Measurements from ENCODE around the gene FIBCD1. TPM values are rescaled to one million over a fixed set of nuclear protein-coding genes. Genes with fewer than 3 reads are reported as not detected.
A peak's percentile ranks its signal among the peaks of the same experiment; 100 is the strongest.

Gene FIBCD1
- total and polyA plus RNA-seq, 2 experiments from 2014 or later = 4.4 to 5.6 TPM

DNA sequence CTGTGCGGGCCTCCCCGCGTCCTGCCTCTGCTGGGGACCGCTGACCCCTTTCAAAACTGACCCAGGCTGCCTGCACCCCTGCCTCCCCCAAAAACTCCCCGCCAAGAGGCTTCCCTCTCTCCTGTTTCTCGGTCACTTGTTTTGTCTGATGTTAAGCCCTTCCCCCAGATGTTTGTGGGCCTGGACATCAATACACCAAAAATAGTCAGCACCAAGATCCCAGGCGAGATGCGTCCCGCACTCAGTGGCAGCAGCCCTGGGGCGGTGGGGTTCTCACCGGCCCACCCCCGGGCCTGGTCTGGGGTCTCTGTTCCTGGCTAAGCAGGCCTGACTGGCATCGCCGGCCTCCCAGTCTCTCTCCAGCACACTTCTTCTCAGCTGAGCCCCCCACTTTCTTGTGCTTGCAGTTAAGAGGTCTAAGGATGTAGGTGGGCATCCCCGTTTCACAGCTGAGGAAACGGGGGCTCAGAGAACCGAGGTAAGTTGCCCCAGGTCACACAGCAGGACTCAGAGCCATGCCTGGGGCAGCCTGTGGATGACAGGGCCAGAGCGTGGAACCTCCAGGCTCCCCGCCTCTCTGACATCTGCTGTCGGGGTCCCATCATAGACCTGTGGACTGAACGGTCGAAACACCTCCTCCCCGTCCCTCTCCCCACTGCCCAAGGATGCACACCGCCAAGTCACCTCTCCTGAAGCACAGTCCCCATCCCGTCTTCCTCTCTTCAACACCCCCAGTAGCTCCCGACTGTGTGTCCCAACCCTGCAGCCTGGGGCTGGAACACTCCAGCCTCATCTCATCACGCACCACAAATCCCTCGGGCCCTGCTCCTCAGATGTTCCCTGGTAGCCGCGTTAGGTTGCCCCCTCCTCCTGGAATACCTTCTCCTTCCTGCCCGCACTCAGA, 16.8 kb downstream of the FIBCD1 start:
- Histone ChIP-seq H4K20me1 (replicated peaks; ENCODE audit: insufficient read depth) (no peaks in the 10 kb centered on the region), H3K36me3 (ENCODE audit: insufficient read depth) (no peaks in the 10 kb centered on the region), H3K4me1 (ENCODE audit: insufficient read depth) (no peaks in the 10 kb centered on the region), H3K4me2 (no peak overlapping the region), H3K4me3 (no peak overlapping the region), H2AFZ (peak overlapping the region; percentile 80; the same call in 1 of the 2 replicates), H3K27ac (ENCODE audit: low read depth) (no peak overlapping the region), H3K79me2 (replicated peaks; ENCODE audit: insufficient read depth) (no peaks in the 10 kb centered on the region), H3K9me2 (ENCODE audit: insufficient read depth) (no peaks in the 10 kb centered on the region), H3F3A (replicated peaks; ENCODE audit: low read depth) (no peaks in the 10 kb centered on the region), H3K27me3 (ENCODE audit: insufficient read depth) (no peaks in the 10 kb centered on the region)
- no peaks in the 10 kb centered on the region for H3K36me3 Mint-ChIP-seq (ENCODE audit: low read depth)
- no peak overlapping the region; the same call in 2 of the 3 replicates for H3K4me3 Mint-ChIP-seq
- H3K27me3 Mint-ChIP-seq (ENCODE audit: insufficient read depth, low read depth, poor library complexity) = peaks cover 9% of the 10 kb centered on the region
- H3K27ac Mint-ChIP-seq = no peak overlapping the region
- DNase-seq (ENCODE audit: low spot score) = no peak
- TF ChIP-seq POLR2AphosphoS5 (IDR thresholded peaks at IDR 0.05; ENCODE audit: low read depth) (no peak), ZNF331 (CRISPR knock-in tag; IDR thresholded peaks at IDR 0.05; ENCODE audit: low read depth) (no peak), EZH2 (IDR thresholded peaks at IDR 0.05; ENCODE audit: low read depth, unreplicated experiment) (no peak), STAT1 (IDR thresholded peaks at IDR 0.05; ENCODE audit: unreplicated experiment) (no peak), ZNF114 (CRISPR knock-in tag; IDR thresholded peaks at IDR 0.05) (no peak)
- TF ChIP-seq, protein P1, sequence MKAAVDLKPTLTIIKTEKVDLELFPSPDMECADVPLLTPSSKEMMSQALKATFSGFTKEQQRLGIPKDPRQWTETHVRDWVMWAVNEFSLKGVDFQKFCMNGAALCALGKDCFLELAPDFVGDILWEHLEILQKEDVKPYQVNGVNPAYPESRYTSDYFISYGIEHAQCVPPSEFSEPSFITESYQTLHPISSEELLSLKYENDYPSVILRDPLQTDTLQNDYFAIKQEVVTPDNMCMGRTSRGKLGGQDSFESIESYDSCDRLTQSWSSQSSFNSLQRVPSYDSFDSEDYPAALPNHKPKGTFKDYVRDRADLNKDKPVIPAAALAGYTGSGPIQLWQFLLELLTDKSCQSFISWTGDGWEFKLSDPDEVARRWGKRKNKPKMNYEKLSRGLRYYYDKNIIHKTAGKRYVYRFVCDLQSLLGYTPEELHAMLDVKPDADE (IDR thresholded peaks at IDR 0.05) = no peak
- no peaks in the 10 kb centered on the region for H3K9me3 Mint-ChIP-seq
- H3K4me1 Mint-ChIP-seq = peaks cover 11% of the 10 kb centered on the region
- no peak for ATAC-seq

DNA sequence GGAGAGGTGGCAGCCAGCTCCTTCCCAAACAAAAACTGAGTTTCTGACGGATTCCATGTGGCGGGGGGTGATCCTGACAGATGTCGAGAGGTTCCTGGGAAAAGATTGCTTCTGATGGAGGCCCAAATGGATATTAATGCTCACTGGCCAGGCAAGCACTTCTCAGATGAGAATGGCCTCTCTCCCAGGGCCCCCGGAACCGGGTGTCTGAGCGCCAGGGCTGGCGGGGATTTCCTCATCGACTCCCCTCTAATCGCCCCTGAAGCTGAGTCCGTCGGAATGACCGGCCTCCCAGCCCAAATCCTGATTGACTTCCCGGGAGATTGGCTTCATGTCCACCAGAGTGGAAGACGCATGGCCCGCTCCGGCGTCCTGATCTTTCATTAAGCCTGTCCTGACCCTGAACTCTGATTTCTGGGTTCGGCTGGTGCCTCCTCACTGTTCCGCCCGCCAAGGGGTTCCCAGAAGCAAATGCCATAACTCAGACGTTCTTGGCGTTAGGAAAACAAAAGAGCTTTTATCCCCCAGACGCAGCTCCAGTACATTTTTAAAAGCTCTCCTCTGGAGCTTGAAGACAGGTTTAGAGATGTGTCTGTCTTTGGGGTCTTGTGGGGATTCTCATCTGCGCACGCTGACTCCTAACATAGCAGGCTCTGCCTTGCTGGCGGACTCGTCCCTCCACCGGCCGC, 17.6 kb downstream of the FIBCD1 start:
- no peak for DNase-seq (ENCODE audit: low spot score)
- no peaks in the 10 kb centered on the region for H3F3A ChIP-seq (replicated peaks; ENCODE audit: low read depth)
- H3K4me1 Mint-ChIP-seq = peaks cover 11% of the 10 kb centered on the region
- TF ChIP-seq NANOG (IDR thresholded peaks at IDR 0.05; ENCODE audit: borderline replicate concordance) (no peak), CREB1 (CRISPR knock-in tag; IDR thresholded peaks at IDR 0.05; ENCODE audit: low read depth) (no peak), EZH2 (IDR thresholded peaks at IDR 0.05; ENCODE audit: low read depth, unreplicated experiment) (no peak), EZH2phosphoT487 (IDR thresholded peaks at IDR 0.05; ENCODE audit: unreplicated experiment) (no peak), ZNF114 (CRISPR knock-in tag; IDR thresholded peaks at IDR 0.05) (no peak)
- TF ChIP-seq, protein P1 (IDR thresholded peaks at IDR 0.05) = no peak
- TF ChIP-seq, protein P2, sequence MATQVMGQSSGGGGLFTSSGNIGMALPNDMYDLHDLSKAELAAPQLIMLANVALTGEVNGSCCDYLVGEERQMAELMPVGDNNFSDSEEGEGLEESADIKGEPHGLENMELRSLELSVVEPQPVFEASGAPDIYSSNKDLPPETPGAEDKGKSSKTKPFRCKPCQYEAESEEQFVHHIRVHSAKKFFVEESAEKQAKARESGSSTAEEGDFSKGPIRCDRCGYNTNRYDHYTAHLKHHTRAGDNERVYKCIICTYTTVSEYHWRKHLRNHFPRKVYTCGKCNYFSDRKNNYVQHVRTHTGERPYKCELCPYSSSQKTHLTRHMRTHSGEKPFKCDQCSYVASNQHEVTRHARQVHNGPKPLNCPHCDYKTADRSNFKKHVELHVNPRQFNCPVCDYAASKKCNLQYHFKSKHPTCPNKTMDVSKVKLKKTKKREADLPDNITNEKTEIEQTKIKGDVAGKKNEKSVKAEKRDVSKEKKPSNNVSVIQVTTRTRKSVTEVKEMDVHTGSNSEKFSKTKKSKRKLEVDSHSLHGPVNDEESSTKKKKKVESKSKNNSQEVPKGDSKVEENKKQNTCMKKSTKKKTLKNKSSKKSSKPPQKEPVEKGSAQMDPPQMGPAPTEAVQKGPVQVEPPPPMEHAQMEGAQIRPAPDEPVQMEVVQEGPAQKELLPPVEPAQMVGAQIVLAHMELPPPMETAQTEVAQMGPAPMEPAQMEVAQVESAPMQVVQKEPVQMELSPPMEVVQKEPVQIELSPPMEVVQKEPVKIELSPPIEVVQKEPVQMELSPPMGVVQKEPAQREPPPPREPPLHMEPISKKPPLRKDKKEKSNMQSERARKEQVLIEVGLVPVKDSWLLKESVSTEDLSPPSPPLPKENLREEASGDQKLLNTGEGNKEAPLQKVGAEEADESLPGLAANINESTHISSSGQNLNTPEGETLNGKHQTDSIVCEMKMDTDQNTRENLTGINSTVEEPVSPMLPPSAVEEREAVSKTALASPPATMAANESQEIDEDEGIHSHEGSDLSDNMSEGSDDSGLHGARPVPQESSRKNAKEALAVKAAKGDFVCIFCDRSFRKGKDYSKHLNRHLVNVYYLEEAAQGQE (IDR thresholded peaks at IDR 0.05; ENCODE audit: unreplicated experiment) = no peak

More for the DNA sequence above, 17.6 kb downstream of the FIBCD1 start:
- no peaks in the 10 kb centered on the region for H3K79me2 ChIP-seq (replicated peaks; ENCODE audit: insufficient read depth)
- H3K27me3 ChIP-seq (ENCODE audit: insufficient read depth) = no peaks in the 10 kb centered on the region
- no peaks in the 10 kb centered on the region for H4K20me1 ChIP-seq (replicated peaks; ENCODE audit: insufficient read depth)
- Mint-ChIP-seq H3K27ac (no peak overlapping the region), H3K36me3 (ENCODE audit: low read depth) (no peaks in the 10 kb centered on the region), H3K9me3 (no peaks in the 10 kb centered on the region), H3K4me3 (no peak overlapping the region), H3K27me3 (ENCODE audit: insufficient read depth, low read depth, poor library complexity) (peaks cover 9% of the 10 kb centered on the region)
- H3K27ac ChIP-seq (ENCODE audit: low read depth) = no peak overlapping the region
- no peaks in the 10 kb centered on the region for H3K9me2 ChIP-seq (ENCODE audit: insufficient read depth)
- H3K4me3 ChIP-seq = no peak overlapping the region
- no peak for ATAC-seq
- no peak overlapping the region for H3K4me2 ChIP-seq
- H3K36me3 ChIP-seq (ENCODE audit: insufficient read depth) = no peaks in the 10 kb centered on the region
- peak overlapping the region; percentile 80; the same call in 1 of the 2 replicates for H2AFZ ChIP-seq
- no peaks in the 10 kb centered on the region for H3K4me1 ChIP-seq (ENCODE audit: insufficient read depth)

Data from GM23338 (cell line).